Smooth muscle cell (in vitro differentiated cells): ENCODE results near the gene CHST7. TPM values are rescaled to one million over a fixed set of nuclear protein-coding genes. Genes with fewer than 3 reads are reported as not detected.

Experiments
- DNase-seq: peaks from one replicate; lab custom pipeline; 2025; ENCODE audit not compliant: unreplicated experiment; lab: John Stamatoyannopoulos, UW
- H2AFZ ChIP-seq: fragments of 200-600 bp; sonication (generic); 2 replicates; pipeline ENCODE4 v1.6.0; 2016; ENCODE audit warnings: antibody characterized with exemption, low read depth, mild to moderate bottlenecking
- H3F3A ChIP-seq: fragments of 200-600 bp; sonication (generic); 2 replicates; pipeline ENCODE4 v1.6.0; 2017; ENCODE audit warnings: antibody characterized with exemption, low read depth
- H3K27ac ChIP-seq: fragments of 200-600 bp; sonication (generic); 2 replicates; pipeline ENCODE4 v1.5.1; 2016; ENCODE audit warnings: low read depth, mild to moderate bottlenecking
- H3K27me3 ChIP-seq: fragments of 200-600 bp; sonication (generic); 2 replicates; pipeline ENCODE4 v1.6.1; 2016; ENCODE audit warnings: low read depth, mild to moderate bottlenecking
- H3K36me3 ChIP-seq: fragments of 200-600 bp; sonication (generic); 2 replicates; pipeline ENCODE4 v1.5.1; 2016; ENCODE audit warnings: low read depth
- H3K4me1 ChIP-seq: fragments of 200-600 bp; sonication (generic); 2 replicates; pipeline ENCODE4 v1.5.1; 2016; ENCODE audit warnings: low read depth
- H3K4me2 ChIP-seq: fragments of 200-600 bp; sonication (generic); 2 replicates; pipeline ENCODE4 v1.6.0; 2016; ENCODE audit warnings: mild to moderate bottlenecking
- H3K4me3 ChIP-seq: fragments of 200-600 bp; sonication (generic); 2 replicates; pipeline ENCODE4 v1.5.1; 2016; ENCODE audit warnings: mild to moderate bottlenecking
- H3K79me2 ChIP-seq: fragments of 200-600 bp; sonication (generic); 2 replicates; pipeline ENCODE4 v1.6.0; 2016; ENCODE audit warnings: low read depth, mild to moderate bottlenecking
- H3K9ac ChIP-seq: fragments of 200-600 bp; sonication (generic); 2 replicates; pipeline ENCODE4 v1.6.0; 2016; ENCODE audit warnings: low read depth
- H3K9me3 ChIP-seq: fragments of 200-600 bp; sonication (generic); replicated peaks from 2 replicates; pipeline ENCODE4 v1.5.1; 2016; ENCODE audit warnings: low read depth
- H4K20me1 ChIP-seq: fragments of 200-600 bp; sonication (generic); 2 replicates; pipeline ENCODE4 v1.6.0; 2016; ENCODE audit warnings: low read depth
- WGBS: methylation state at CpG from one replicate; pipeline ENCODE4 v1.1.7; 2016; ENCODE audit warnings: low lambda C conversion rate; 5-methylcytosine and 5-hydroxymethylcytosine counted together
- polyA plus RNA-seq: library from polyadenylated mRNA; unstranded; fragments of >200 nt; fragmentation: Nextera tagmentation; extraction: Ambion mirVana; gene quantifications from 2 replicates; pipeline ENCODE4 v1.2.1, GENCODE V29; 2016
- total RNA-seq: library from RNA; depleted of rRNA; stranded (reverse); fragments of >200 nt; gene quantifications from 2 replicates; pipeline ENCODE4 v1.2.3, GENCODE V29; 2014
- TF ChIP-seq, protein P1 (sequence below): fragments of 200-600 bp; sonication (generic); IDR thresholded peaks from 2 replicates; pipeline ENCODE4 v1.5.1; 2017; ENCODE audit warnings: borderline replicate concordance, mild to moderate bottlenecking, antibody characterized with exemption; ENCODE audit not compliant: insufficient read depth, poor library complexity, severe bottlenecking

CHST7 gene
- total and polyA plus RNA-seq, 2 experiments from 2014 or later: 7.0 to 9.3 TPM

DNA sequence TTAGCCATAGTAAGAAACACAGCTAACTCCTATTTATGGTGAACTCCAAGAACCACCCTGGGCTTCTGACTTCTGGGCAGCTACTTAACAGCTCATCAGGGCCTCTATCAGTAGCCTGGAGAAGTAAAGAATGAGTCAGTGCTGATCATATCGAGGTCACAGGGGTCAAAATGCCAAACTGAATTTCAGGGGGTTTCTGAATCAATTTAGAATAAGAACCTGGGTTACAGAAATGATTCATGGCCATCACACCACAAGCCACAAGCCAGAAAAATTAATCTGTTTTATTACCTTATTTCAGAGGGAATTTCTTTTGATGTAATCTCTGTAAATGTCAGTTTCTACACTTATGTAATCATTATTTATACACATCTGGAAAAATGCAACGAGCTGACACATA lies 64.4 kb downstream of the CHST7 start:
- no peak overlapping the region for H3K4me3 ChIP-seq
- WGBS: 26% methylated on average over 2 of the region's 2 CpGs

DNA sequence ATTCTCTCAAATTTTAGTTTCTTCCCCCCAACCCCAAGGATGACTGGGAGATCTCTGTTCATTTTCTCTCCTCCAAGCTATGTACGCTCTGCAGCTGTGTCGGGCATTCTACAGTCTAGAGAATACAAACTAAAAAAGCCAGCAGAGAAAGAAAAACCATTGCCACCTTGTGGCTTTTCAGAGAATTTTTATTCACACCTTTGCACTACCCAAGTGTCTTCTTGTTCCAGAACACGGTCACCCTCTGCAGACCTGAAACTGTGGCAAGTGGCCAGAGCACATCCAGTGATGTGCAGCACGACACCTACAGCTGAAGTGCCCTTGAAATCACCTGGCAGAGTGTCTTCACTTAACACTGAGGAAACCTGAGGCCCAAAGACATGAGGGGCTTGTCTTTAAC lies 68.6 kb downstream of the CHST7 start:
- Histone ChIP-seq H3K4me3 (no peak overlapping the region), H3K9ac (no peak overlapping the region), H3K4me1 (no peaks in the 10 kb centered on the region), H2AFZ (no peak overlapping the region), H3K27ac (no peak overlapping the region), H3K79me2 (no peaks in the 10 kb centered on the region), H4K20me1 (no peaks in the 10 kb centered on the region), H3K4me2 (no peak overlapping the region), H3K27me3 (no peaks in the 10 kb centered on the region), H3K36me3 (no peaks in the 10 kb centered on the region), H3K9me3 (no peaks in the 10 kb centered on the region), H3F3A (no peaks in the 10 kb centered on the region)
- DNase-seq: no peak
- TF ChIP-seq, protein P1, sequence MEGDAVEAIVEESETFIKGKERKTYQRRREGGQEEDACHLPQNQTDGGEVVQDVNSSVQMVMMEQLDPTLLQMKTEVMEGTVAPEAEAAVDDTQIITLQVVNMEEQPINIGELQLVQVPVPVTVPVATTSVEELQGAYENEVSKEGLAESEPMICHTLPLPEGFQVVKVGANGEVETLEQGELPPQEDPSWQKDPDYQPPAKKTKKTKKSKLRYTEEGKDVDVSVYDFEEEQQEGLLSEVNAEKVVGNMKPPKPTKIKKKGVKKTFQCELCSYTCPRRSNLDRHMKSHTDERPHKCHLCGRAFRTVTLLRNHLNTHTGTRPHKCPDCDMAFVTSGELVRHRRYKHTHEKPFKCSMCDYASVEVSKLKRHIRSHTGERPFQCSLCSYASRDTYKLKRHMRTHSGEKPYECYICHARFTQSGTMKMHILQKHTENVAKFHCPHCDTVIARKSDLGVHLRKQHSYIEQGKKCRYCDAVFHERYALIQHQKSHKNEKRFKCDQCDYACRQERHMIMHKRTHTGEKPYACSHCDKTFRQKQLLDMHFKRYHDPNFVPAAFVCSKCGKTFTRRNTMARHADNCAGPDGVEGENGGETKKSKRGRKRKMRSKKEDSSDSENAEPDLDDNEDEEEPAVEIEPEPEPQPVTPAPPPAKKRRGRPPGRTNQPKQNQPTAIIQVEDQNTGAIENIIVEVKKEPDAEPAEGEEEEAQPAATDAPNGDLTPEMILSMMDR: peak; percentile 40
- WGBS: 60% methylated on average over 4 of the region's 4 CpGs

More for the DNA sequence above, 64.4 kb downstream of the CHST7 start:
- no peak overlapping the region for H2AFZ ChIP-seq
- no peaks in the 10 kb centered on the region for H3K27me3 ChIP-seq
- H3K9me3 ChIP-seq: no peaks in the 10 kb centered on the region
- H3K36me3 ChIP-seq: no peaks in the 10 kb centered on the region
- DNase-seq: no peak
- H4K20me1 ChIP-seq: no peaks in the 10 kb centered on the region
- no peak overlapping the region for H3K9ac ChIP-seq
- no peak overlapping the region for H3K4me2 ChIP-seq
- H3F3A ChIP-seq: no peaks in the 10 kb centered on the region
- H3K4me1 ChIP-seq: no peaks in the 10 kb centered on the region
- no peaks in the 10 kb centered on the region for H3K79me2 ChIP-seq
- TF ChIP-seq, protein P1: no peak
- H3K27ac ChIP-seq: no peak overlapping the region

DNA sequence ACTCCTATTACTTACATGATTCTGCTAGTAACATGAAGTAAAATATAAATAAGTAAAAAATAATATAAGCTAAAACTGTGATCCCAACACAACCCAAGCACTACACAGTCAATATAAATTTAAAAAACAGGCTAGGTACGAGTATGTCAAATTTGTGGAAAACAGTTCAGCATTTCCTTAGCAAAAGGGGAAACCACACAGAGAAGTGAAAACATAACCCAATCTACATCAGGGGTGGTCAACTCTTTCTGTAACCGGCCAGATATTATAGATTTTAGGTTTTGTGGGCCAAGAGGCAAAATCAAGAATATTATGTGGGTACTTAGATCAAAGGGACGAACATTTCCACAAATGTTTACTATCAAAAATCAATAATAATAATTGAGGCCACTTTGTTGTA lies 70.1 kb downstream of the CHST7 start:
- Histone ChIP-seq H3K4me1 (peaks cover 8% of the 10 kb centered on the region), H3F3A (no peaks in the 10 kb centered on the region), H2AFZ (no peak overlapping the region), H3K9me3 (no peaks in the 10 kb centered on the region), H3K79me2 (no peaks in the 10 kb centered on the region), H3K9ac (no peak overlapping the region), H4K20me1 (no peaks in the 10 kb centered on the region), H3K36me3 (no peaks in the 10 kb centered on the region), H3K27me3 (no peaks in the 10 kb centered on the region), H3K4me2 (no peak overlapping the region), H3K27ac (no peak overlapping the region), H3K4me3 (no peak overlapping the region)
- 71% methylated on average over 3 of the region's 3 CpGs for WGBS
- DNase-seq: no peak
- TF ChIP-seq, protein P1: no peak

DNA sequence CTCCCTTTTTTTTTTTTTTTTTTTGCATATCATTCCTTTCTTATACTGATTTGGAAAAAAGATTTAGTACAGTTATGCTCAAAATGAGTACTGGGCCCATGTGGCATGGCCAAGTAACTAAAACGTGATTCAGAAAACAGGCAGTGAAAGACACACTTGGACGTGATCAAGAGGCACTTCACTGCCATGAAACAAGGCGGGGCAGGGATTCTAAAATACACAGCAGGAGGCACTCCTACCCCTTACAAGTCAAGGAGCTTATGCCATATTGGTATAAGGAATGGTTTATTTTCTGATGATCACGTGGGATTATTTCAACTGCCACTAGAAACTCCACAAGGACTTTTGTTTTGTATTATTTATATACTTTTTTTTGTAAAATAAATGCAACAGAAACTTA lies 72.0 kb downstream of the CHST7 start:
- Histone ChIP-seq H3K79me2 (no peaks in the 10 kb centered on the region), H3F3A (no peaks in the 10 kb centered on the region), H3K9ac (no peak overlapping the region), H4K20me1 (no peaks in the 10 kb centered on the region), H3K27ac (no peak overlapping the region), H3K4me1 (peaks cover 25% of the 10 kb centered on the region), H2AFZ (no peak overlapping the region), H3K36me3 (no peaks in the 10 kb centered on the region), H3K4me2 (no peak overlapping the region), H3K27me3 (no peaks in the 10 kb centered on the region), H3K4me3 (no peak overlapping the region), H3K9me3 (no peaks in the 10 kb centered on the region)
- TF ChIP-seq, protein P1: no peak
- DNase-seq: no peak
- 71% methylated on average over 4 of the region's 4 CpGs for WGBS
